Astrocyte of the spinal cord (primary cell): ENCODE results near the gene PTBP1.
"Not testable (repeated sequence)": the region's sequence is repeated elsewhere in the genome, so short reads cannot be mapped to it uniquely, and the experiment has no call there.

ENCODE experiments used
- DNase-seq: peaks from one replicate; pipeline ENCODE4 v3.0.0; 2011; ENCODE audit warnings: low read depth, low spot score
- H3K4me3 ChIP-seq: 2 replicates; pipeline ENCODE4 v1.5.1; 2011; ENCODE audit warnings: low read depth, mild to moderate bottlenecking, low read length, moderate library complexity
- CTCF ChIP-seq: IDR thresholded peaks from 2 replicates; pipeline ENCODE4 v1.5.1; 2012; ENCODE audit warnings: low read depth, mild to moderate bottlenecking, low read length, inconsistent platforms
- in situ Hi-C: cut with HindIII; loops from 2 replicates; pipeline ENCODE4 v1.10.0; 2017; ENCODE audit warnings: low sequenced_read_pairs

Gene PTBP1

GRCh38 chr19:816500-816857, 19.2 kb downstream of the PTBP1 start:
- DNase-seq, result no peak
- in situ Hi-C loops, result no loop called here
- no peak overlapping the region for H3K4me3 ChIP-seq
- TF ChIP-seq CTCF, result no peak

GRCh38 chr19:820212-820611, 23.0 kb downstream of the PTBP1 start:
- in situ Hi-C loops, DNase-seq, H3K4me3 ChIP-seq: not testable (repeated sequence)

GRCh38 chr19:821231-821824, 24.1 kb downstream of the PTBP1 start:
- DNase-seq, result no peak
- peak overlapping the region; percentile 17 for H3K4me3 ChIP-seq
- in situ Hi-C loops, result no loop called here
- TF ChIP-seq CTCF, result no peak

- peak within 1 kb of the TSS; percentile 17 for H3K4me3 ChIP-seq
- TF ChIP-seq CTCF, result no peak
- no peak for DNase-seq
- in situ Hi-C loops, result no loop called here
Measured at GRCh38 chr19:821825-822503, 24.7 kb downstream of the PTBP1 start, which contains the start of gene PLPPR3. PLPPR3 (minus strand) TSS chr19:821955; CDS start chr19:821559, 396 bp downstream.

- DNase-seq, result no peak
- no peak overlapping the region for H3K4me3 ChIP-seq
Measured at GRCh38 chr19:823565-824121, 26.4 kb downstream of the PTBP1 start.

GRCh38 chr19:824885-825284, 27.6 kb downstream of the PTBP1 start:
- no peak for TF ChIP-seq CTCF
- H3K4me3 ChIP-seq, result no peak overlapping the region
- in situ Hi-C loops, result no loop called here
- no peak for DNase-seq

More at GRCh38 chr19:823565-824121, 26.4 kb downstream of the PTBP1 start:
- in situ Hi-C loops, result no loop called here
- no peak for TF ChIP-seq CTCF
